DOHH2 (cell line): Measurements from ENCODE around the gene KIF9.

Experiments
- H3F3A ChIP-seq: fragments of 200-600 bp; sonication (generic), shearing (Covaris generic); 2 replicates; pipeline ENCODE4 v1.6.0; 2016; ENCODE audit warnings: antibody characterized with exemption, mild to moderate bottlenecking; ENCODE audit not compliant: control insufficient read depth, insufficient read depth
- H3K27ac ChIP-seq: fragments of 200-600 bp; sonication (generic); 2 replicates; pipeline ENCODE4 v1.5.1; 2014; ENCODE audit warnings: low read depth, mild to moderate bottlenecking, low read length, moderate library complexity
- H3K27me3 ChIP-seq: fragments of 200-600 bp; sonication (generic); 2 replicates; pipeline ENCODE4 v1.6.1; 2014; ENCODE audit warnings: mild to moderate bottlenecking, low read length, mixed read lengths; ENCODE audit not compliant: control insufficient read depth
- H3K36me3 ChIP-seq: fragments of 200-600 bp; sonication (generic); 2 replicates; pipeline ENCODE4 v1.6.1; 2014; ENCODE audit warnings: mild to moderate bottlenecking, low read length, moderate library complexity, mixed read lengths; ENCODE audit not compliant: control insufficient read depth
- H3K4me1 ChIP-seq: fragments of 200-600 bp; sonication (generic); 2 replicates; pipeline ENCODE4 v1.6.1; 2014; ENCODE audit warnings: mild to moderate bottlenecking, low read length, mixed read lengths; ENCODE audit not compliant: control insufficient read depth
- H3K4me2 ChIP-seq: fragments of 200-600 bp; sonication (generic); 2 replicates; pipeline ENCODE4 v1.6.0; 2014; ENCODE audit warnings: mild to moderate bottlenecking, low read length, moderate library complexity
- H3K4me3 ChIP-seq: fragments of 200-600 bp; sonication (generic); 2 replicates; pipeline ENCODE4 v1.5.1; 2014; ENCODE audit warnings: mild to moderate bottlenecking, low read length, mixed read lengths
- H3K79me2 ChIP-seq: fragments of 200-600 bp; sonication (generic); 2 replicates; pipeline ENCODE4 v1.6.1; 2014; ENCODE audit warnings: mild to moderate bottlenecking, low read length, mixed read lengths; ENCODE audit not compliant: control insufficient read depth
- H3K9me2 ChIP-seq: fragments of 200-600 bp; sonication (generic); replicated peaks from 2 replicates; pipeline ENCODE4 v1.6.1; 2014; ENCODE audit warnings: mild to moderate bottlenecking, low read length, mixed read lengths; ENCODE audit not compliant: control insufficient read depth
- H3K9me3 ChIP-seq: fragments of 200-600 bp; sonication (generic); 2 replicates; pipeline ENCODE4 v1.6.1; 2014; ENCODE audit warnings: antibody characterized with exemption, low read length, mixed read lengths; ENCODE audit not compliant: control insufficient read depth, insufficient read depth
- H4K20me1 ChIP-seq: fragments of 200-600 bp; sonication (generic); 2 replicates; pipeline ENCODE4 v1.6.0; 2014; ENCODE audit warnings: low read depth, mild to moderate bottlenecking, antibody characterized with exemption, low read length, moderate library complexity; ENCODE audit not compliant: control insufficient read depth, insufficient read depth
- CTCF ChIP-seq: fragments of 200-600 bp; sonication (generic); IDR thresholded peaks from one replicate; pipeline ENCODE4 v1.5.1; 2014; ENCODE audit warnings: antibody characterized with exemption, mild to moderate bottlenecking, low read depth, low read length; ENCODE audit not compliant: poor library complexity, severe bottlenecking
- EZH2phosphoT487 ChIP-seq: fragments of 200-600 bp; sonication (generic); IDR thresholded peaks from 2 replicates; pipeline ENCODE4 v1.6.1; 2017; ENCODE audit warnings: borderline replicate concordance, mild to moderate bottlenecking, antibody characterized with exemption, low read length, moderate library complexity, mixed read lengths

KIF9 gene

GRCh38 chr3:47266709-47267489, 15.7 kb downstream of the KIF9 start:
- Histone ChIP-seq H3K27me3 (no peaks in the 10 kb centered on the region), H3K4me3 (0 out of 2 replicates have a peak overlapping the region, but pooled peaks have one; percentile 5), H3K4me2 (peak overlapping the region; percentile 12), H3K9me2 (no peaks in the 10 kb centered on the region), H3F3A (peaks cover 3% of the 10 kb centered on the region; the same call in 1 of the 2 replicates), H3K27ac (no peak overlapping the region), H3K36me3 (no peaks in the 10 kb centered on the region), H4K20me1 (no peaks in the 10 kb centered on the region), H3K79me2 (no peaks in the 10 kb centered on the region), H3K9me3 (no peaks in the 10 kb centered on the region), H3K4me1 (peaks cover 19% of the 10 kb centered on the region)
- no peak for TF ChIP-seq CTCF
- TF ChIP-seq EZH2phosphoT487 = no peak

- H4K20me1 ChIP-seq = no peaks in the 10 kb centered on the region
- no peak overlapping the region for H3K4me3 ChIP-seq
- H3K36me3 ChIP-seq = no peaks in the 10 kb centered on the region
- H3K79me2 ChIP-seq = no peaks in the 10 kb centered on the region
- H3K27me3 ChIP-seq = no peaks in the 10 kb centered on the region
- H3K27ac ChIP-seq = no peak overlapping the region
- H3K9me2 ChIP-seq = no peaks in the 10 kb centered on the region
- H3K4me1 ChIP-seq = peaks cover 19% of the 10 kb centered on the region
- H3K4me2 ChIP-seq = peak overlapping the region; percentile 12; the same call in 1 of the 2 replicates
- no peaks in the 10 kb centered on the region for H3K9me3 ChIP-seq
- H3F3A ChIP-seq = peaks cover 3% of the 10 kb centered on the region; the same call in 1 of the 2 replicates
- TF ChIP-seq EZH2phosphoT487 (no peak), CTCF (no peak)
Measured at GRCh38 chr3:47265725-47266428, 16.7 kb downstream of the KIF9 start.

- peaks cover 19% of the 10 kb centered on the region for H3K4me1 ChIP-seq
- no peaks in the 10 kb centered on the region for H3K27me3 ChIP-seq
- H3K79me2 ChIP-seq = no peaks in the 10 kb centered on the region
- no peak overlapping the region for H3K27ac ChIP-seq
- TF ChIP-seq CTCF = no peak
- no peak for TF ChIP-seq EZH2phosphoT487
- H3K9me2 ChIP-seq = no peaks in the 10 kb centered on the region
- H3K4me2 ChIP-seq = no peak overlapping the region
- no peaks in the 10 kb centered on the region for H3K9me3 ChIP-seq
- no peak overlapping the region for H3K4me3 ChIP-seq
- no peaks in the 10 kb centered on the region for H4K20me1 ChIP-seq
- no peaks in the 10 kb centered on the region for H3K36me3 ChIP-seq
- H3F3A ChIP-seq = peaks cover 3% of the 10 kb centered on the region; the same call in 1 of the 2 replicates
Measured at GRCh38 chr3:47265008-47265407, 17.6 kb downstream of the KIF9 start.
